OCI-LY1 (cell line): ENCODE data around the gene EIF2D.
"Not testable (repeated sequence)": the region's sequence is repeated elsewhere in the genome, so short reads cannot be mapped to it uniquely, and the experiment has no call there.

ENCODE experiments used
- H2AFZ ChIP-seq: fragments of 200-600 bp; sonication (generic), shearing (Covaris generic); 2 replicates; pipeline ENCODE4 v1.6.0; 2014; ENCODE audit warnings: antibody characterized with exemption, mild to moderate bottlenecking, low read length
- H3F3A ChIP-seq: fragments of 200-600 bp; sonication (generic), shearing (Covaris generic); 2 replicates; pipeline ENCODE4 v1.6.0; 2014; ENCODE audit warnings: mild to moderate bottlenecking, antibody characterized with exemption, low read length, moderate library complexity; ENCODE audit not compliant: insufficient read depth
- H3K27ac ChIP-seq: fragments of 200-600 bp; sonication (generic); 2 replicates; pipeline ENCODE4 v1.5.1; 2014; ENCODE audit warnings: low read length, mixed run types, mild to moderate bottlenecking, low read depth; ENCODE audit not compliant: poor library complexity, severe bottlenecking
- H3K27me3 ChIP-seq: fragments of 200-600 bp; sonication (generic); 2 replicates; pipeline ENCODE4 v1.6.0; 2014; ENCODE audit warnings: antibody characterized with exemption, mild to moderate bottlenecking, low read length, moderate library complexity; ENCODE audit not compliant: insufficient read depth
- H3K36me3 ChIP-seq: fragments of 200-600 bp; sonication (generic); 2 replicates; pipeline ENCODE4 v1.6.1; 2014; ENCODE audit warnings: mild to moderate bottlenecking, antibody characterized with exemption, low read length, moderate library complexity, mixed read lengths; ENCODE audit not compliant: insufficient read depth
- H3K4me1 ChIP-seq: fragments of 200-600 bp; sonication (generic); 2 replicates; pipeline ENCODE4 v1.5.1; 2014; ENCODE audit warnings: mild to moderate bottlenecking, low read length, moderate library complexity; ENCODE audit not compliant: insufficient read depth, severe bottlenecking
- H3K4me2 ChIP-seq: fragments of 200-600 bp; sonication (generic), shearing (Covaris generic); 2 replicates; pipeline ENCODE4 v1.6.1; 2014; ENCODE audit warnings: low read length
- H3K4me3 ChIP-seq: fragments of 200-600 bp; sonication (generic); 2 replicates; pipeline ENCODE4 v1.5.1; 2014; ENCODE audit warnings: low read length, low read depth, mild to moderate bottlenecking, mixed read lengths; ENCODE audit not compliant: poor library complexity, severe bottlenecking
- H3K79me2 ChIP-seq: fragments of 200-600 bp; shearing (Covaris generic); 2 replicates; pipeline ENCODE4 v1.6.1; 2016; ENCODE audit warnings: mixed run types, low read length, mixed read lengths; ENCODE audit not compliant: insufficient read depth
- H3K9ac ChIP-seq: fragments of 200-600 bp; sonication (generic), shearing (Covaris generic); 2 replicates; pipeline ENCODE4 v1.6.1; 2014; ENCODE audit warnings: mild to moderate bottlenecking, low read length, mixed read lengths
- H3K9me2 ChIP-seq: fragments of 200-600 bp; sonication (generic), shearing (Covaris generic); 2 replicates; pipeline ENCODE4 v1.6.1; 2014; ENCODE audit warnings: low read depth, mild to moderate bottlenecking, low read length, mixed read lengths
- H3K9me3 ChIP-seq: fragments of 200-600 bp; shearing (Covaris generic); 2 replicates; pipeline ENCODE4 v1.6.1; 2014; ENCODE audit warnings: low read length, mixed read lengths
- H4K20me1 ChIP-seq: fragments of 200-600 bp; sonication (generic), shearing (Covaris generic); 2 replicates; pipeline ENCODE4 v1.6.0; 2016; ENCODE audit warnings: mild to moderate bottlenecking, low read length; ENCODE audit not compliant: insufficient read depth
- EZH2 ChIP-seq: fragments of 200-600 bp; sonication (generic), shearing (Covaris generic); IDR thresholded peaks from 2 replicates; pipeline ENCODE4 v1.8.0; 2017; ENCODE audit warnings: borderline replicate concordance, mixed run types, mild to moderate bottlenecking, antibody characterized with exemption, low read length, moderate library complexity, mixed read lengths
- TF ChIP-seq, protein P1 (sequence below): fragments of 200-600 bp; sonication (generic), shearing (Covaris generic); IDR thresholded peaks from 2 replicates; pipeline ENCODE4 v1.5.1; 2017; ENCODE audit warnings: mild to moderate bottlenecking, antibody characterized with exemption, low read length, moderate library complexity, mixed read lengths

The EIF2D gene

GRCh38 chr1:206633708-206634121 is 21.4 kb upstream of the EIF2D start:
- TF ChIP-seq EZH2, result no peak
- H3K9me2 ChIP-seq, result no peaks in the 10 kb centered on the region
- H3K27me3 ChIP-seq, result no peaks in the 10 kb centered on the region
- no peak overlapping the region for H3K9ac ChIP-seq
- no peak overlapping the region for H3K4me3 ChIP-seq
- no peaks in the 10 kb centered on the region for H3K9me3 ChIP-seq
- H3K4me1 ChIP-seq, result peaks cover 34% of the 10 kb centered on the region
- H4K20me1 ChIP-seq, result no peaks in the 10 kb centered on the region
- no peak overlapping the region for H3K27ac ChIP-seq
- H3K36me3 ChIP-seq, result no peaks in the 10 kb centered on the region
- no peak overlapping the region for H3K4me2 ChIP-seq
- H3K79me2 ChIP-seq, result no peaks in the 10 kb centered on the region
- no peak overlapping the region for H2AFZ ChIP-seq
- peaks cover 4% of the 10 kb centered on the region; the same call in 1 of the 2 replicates for H3F3A ChIP-seq

DNA sequence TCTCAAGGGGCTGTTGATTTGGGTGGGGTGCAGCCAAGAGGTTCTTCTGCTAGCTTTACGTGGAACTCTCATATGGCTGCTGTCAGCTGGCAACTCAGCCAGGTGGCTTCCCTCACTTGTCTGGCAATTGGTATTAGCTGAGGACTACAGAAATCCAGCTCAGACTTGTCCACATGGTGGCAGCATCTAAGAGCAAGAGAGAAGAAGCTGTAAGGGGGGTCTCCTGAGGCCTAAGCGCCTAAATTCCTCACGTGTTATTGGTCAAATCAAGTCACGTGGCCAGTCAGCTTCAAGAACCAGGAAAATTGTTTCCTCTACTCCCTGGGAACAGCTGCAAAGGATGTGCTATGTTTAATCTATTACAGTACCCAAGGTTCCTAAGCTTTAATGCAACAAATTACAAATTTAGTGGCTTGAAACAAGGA is 18.8 kb upstream of the EIF2D start:
- Histone ChIP-seq H2AFZ (no peak overlapping the region; the same call in 1 of the 2 replicates), H3K4me1 (peaks cover 14% of the 10 kb centered on the region), H3K9me2 (no peaks in the 10 kb centered on the region), H3K9ac (no peak overlapping the region), H3K79me2 (no peaks in the 10 kb centered on the region), H3F3A (no peaks in the 10 kb centered on the region), H3K27me3 (no peaks in the 10 kb centered on the region), H4K20me1 (no peaks in the 10 kb centered on the region), H3K4me2 (no peak overlapping the region), H3K9me3 (no peaks in the 10 kb centered on the region), H3K36me3 (no peaks in the 10 kb centered on the region), H3K4me3 (no peak overlapping the region), H3K27ac (no peak overlapping the region)
- no peak for TF ChIP-seq EZH2
- TF ChIP-seq, protein P1, sequence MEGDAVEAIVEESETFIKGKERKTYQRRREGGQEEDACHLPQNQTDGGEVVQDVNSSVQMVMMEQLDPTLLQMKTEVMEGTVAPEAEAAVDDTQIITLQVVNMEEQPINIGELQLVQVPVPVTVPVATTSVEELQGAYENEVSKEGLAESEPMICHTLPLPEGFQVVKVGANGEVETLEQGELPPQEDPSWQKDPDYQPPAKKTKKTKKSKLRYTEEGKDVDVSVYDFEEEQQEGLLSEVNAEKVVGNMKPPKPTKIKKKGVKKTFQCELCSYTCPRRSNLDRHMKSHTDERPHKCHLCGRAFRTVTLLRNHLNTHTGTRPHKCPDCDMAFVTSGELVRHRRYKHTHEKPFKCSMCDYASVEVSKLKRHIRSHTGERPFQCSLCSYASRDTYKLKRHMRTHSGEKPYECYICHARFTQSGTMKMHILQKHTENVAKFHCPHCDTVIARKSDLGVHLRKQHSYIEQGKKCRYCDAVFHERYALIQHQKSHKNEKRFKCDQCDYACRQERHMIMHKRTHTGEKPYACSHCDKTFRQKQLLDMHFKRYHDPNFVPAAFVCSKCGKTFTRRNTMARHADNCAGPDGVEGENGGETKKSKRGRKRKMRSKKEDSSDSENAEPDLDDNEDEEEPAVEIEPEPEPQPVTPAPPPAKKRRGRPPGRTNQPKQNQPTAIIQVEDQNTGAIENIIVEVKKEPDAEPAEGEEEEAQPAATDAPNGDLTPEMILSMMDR, result peak; percentile 78

DNA sequence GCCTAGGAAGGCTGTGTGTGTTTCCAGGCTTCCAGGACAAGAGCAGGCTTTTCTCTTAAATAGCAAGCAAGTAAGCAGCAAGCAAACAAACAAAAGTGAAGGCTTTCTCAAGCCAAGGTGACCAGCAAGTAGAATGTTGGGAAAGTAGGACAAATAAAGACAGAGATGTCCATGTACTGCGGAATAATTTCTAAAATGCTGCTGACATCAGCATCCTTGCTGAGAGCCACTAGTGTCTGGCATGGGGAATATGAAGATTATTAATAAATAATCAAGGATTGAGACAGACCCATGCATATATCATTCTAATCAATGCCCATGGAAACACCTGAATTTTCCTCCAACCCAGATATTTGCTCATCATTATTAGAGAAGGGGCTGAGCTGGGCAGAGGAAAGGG is 16.7 kb upstream of the EIF2D start:
- Histone ChIP-seq H3K9me3 (no peaks in the 10 kb centered on the region), H3K27me3 (no peaks in the 10 kb centered on the region; the same call in 1 of the 2 replicates), H3K4me1 (no peaks in the 10 kb centered on the region), H3K9ac (no peak overlapping the region), H3K4me2 (no peak overlapping the region), H3K27ac (no peak overlapping the region), H3K36me3 (no peaks in the 10 kb centered on the region), H3K79me2 (no peaks in the 10 kb centered on the region), H2AFZ (no peak overlapping the region), H3F3A (no peaks in the 10 kb centered on the region), H3K9me2 (no peaks in the 10 kb centered on the region), H3K4me3 (no peak overlapping the region), H4K20me1 (no peaks in the 10 kb centered on the region)
- TF ChIP-seq EZH2, result no peak
- TF ChIP-seq, protein P1, result no peak

GRCh38 chr1:206626396-206626795 is 14.1 kb upstream of the EIF2D start:
- not testable (repeated sequence) for H3K4me1 ChIP-seq, H3K9me3 ChIP-seq

More at GRCh38 chr1:206626396-206626795, 14.1 kb upstream of the EIF2D start:
- H3K27ac ChIP-seq, H2AFZ ChIP-seq, H3K9ac ChIP-seq, H3K36me3 ChIP-seq, H3K79me2 ChIP-seq, H3F3A ChIP-seq, H3K4me2 ChIP-seq, H4K20me1 ChIP-seq, H3K27me3 ChIP-seq, H3K9me2 ChIP-seq, H3K4me3 ChIP-seq: not testable (repeated sequence)
